Stimulated activated CD8-positive, alpha-beta memory T cell treated with anti-CD3 and anti-CD28 coated beads, Interleukin-12 subunit alpha, Interleukin-12 subunit beta, amount 100 ng/mL, for 24 hours (primary cell): ENCODE data around the gene AJM1.
A peak's percentile ranks its signal among the peaks of the same experiment; 100 is the strongest.
"Not testable (repeated sequence)": the region's sequence is repeated elsewhere in the genome, so short reads cannot be mapped to it uniquely, and the experiment has no call there.

Source experiments
- DNase-seq: peaks from one replicate; pipeline ENCODE4 v3.0.0-alpha.2; 2020; ENCODE audit errors: extremely low read depth

The AJM1 gene

GRCh38 chr9:136869611-136870010 is 27.3 kb downstream of the AJM1 start:
- not testable (repeated sequence) for DNase-seq

DNA sequence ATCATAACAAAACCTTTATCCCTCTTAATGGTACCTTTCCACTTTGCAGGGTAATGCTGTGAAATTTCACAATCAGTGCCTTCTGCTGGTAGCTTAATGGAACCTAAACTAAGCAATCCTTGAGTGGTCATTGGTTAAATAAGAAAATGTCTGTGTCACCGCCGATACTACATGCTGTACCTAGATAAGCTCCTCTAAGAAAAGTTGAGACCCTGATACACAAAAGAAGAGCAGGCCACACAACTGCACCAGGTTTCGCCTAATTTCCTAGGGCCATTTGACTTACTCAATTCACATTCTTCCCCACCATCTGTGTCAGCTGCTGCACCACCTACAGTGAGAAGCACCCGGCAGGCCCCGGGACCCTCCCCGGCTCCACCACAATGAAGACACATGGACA is 32.9 kb downstream of the AJM1 start:
- DNase-seq, result no peak

- DNase-seq, result no peak
Observed at GRCh38 chr9:136876476-136876875, 34.2 kb downstream of the AJM1 start.

GRCh38 chr9:136880651-136881050 is 38.4 kb downstream of the AJM1 start:
- DNase-seq, result no peak

- DNase-seq, result no peak
Observed at GRCh38 chr9:136881691-136882108, 39.4 kb downstream of the AJM1 start.

DNA sequence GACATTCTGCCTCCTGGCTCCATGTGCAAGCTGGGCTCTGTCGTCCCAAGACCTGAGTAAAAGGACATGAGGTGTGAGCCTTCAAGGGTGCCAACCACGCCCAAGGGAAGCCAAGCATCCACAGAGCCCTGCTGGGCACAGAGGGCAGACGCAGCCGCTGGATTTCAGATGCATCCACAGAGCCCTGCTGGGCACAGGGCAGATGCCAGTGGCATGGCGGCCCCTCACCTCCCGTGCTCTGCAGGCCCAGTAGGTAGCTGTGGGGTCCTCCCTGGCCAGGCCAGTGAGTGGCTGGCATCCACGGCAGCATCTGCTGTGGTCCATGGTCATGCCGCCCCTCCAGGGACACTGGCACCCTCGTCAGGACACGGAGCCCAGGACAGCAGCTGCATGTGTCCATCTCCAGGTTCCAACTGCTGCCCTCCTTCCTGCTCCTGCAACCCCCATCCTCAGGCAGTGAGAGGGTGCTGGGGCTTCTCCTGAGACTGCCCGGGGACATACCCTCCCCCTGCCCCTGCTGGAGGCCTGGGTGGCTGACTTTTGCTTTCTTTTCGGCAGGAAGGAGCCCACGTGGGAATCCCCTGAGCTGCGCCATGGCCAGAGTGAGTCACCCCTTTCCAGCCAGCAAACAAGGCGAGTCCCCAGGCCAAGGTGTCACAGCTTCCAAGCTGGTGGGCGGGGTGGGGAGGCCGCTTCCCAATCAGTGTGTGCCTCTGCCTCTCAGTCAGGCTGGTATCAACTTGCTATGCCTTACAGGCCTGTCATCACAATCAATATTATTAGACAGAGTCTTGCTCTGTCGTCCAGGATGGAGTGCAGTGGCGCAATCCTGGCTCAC is 40.0 kb downstream of the AJM1 start:
- peak; percentile 82 for DNase-seq

DNA sequence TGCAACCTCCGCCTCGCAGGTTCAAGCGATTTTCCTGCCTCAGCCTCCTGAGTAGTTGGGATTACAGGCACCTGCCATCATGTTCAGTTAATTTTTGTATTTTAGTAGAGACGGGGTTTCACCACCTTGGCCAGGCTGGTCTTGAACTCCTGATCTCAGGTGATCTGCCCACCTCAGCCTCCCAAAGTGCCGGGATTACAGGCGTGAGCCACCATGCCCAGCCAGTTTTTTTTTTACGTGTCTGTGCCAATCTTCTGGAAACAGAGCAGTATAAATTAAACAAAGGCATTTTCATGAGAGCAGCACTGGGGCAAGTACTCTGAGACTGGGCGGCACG is 40.6 kb downstream of the AJM1 start:
- DNase-seq, result not testable (repeated sequence)

DNA sequence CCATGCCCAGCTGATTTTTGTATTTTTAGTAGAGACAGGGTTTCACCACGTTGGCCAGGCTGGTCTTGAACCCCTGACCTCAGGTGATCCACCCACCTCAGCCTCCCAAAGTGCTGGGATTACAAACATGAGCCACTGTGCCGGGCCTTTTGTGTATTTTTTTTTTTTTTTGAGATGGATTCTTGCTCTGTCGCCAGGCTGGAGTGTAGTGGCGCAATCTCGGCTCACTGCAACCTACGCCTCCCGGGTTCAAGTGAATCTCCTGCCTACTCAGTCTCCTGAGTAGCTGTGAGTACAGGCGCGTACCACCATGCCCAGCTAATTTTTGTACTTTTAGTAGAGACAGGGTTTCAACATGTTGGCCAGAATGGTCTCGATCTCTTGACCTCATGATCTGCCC is 41.4 kb downstream of the AJM1 start:
- DNase-seq, result not testable (repeated sequence)

DNA sequence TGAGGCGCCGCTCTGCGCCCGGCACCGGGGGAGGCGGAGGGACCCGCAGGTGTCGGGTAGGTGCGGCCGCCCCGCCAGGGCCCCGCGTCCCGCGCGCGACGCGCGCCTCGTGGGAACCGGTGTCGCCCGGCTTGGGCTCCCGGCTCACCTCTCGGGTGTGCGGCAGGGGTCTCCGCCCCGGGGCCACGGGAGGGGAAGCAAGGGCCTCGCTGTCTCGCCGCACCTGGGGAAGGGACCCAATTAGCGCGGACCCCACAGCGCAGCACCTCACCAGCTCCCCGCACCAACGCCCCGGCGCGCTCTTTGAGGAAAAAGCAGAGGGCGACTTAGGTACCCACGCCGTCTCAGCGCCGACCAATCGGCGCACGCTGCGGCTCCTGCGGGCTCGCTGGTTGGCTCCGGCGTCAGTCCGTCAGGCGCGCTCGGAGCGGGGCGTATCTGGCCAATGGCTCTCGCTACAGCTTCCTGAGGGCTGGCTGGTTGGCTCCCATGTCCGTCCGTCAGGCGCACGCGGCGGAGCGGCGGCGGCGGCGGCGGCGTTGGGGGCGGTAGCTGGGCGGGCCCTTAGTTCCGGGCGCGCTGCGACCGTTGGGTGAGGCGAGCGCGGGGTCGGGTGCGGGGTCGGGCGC is 43.8 kb downstream of the AJM1 start, which contains the start of gene TRAF2:
TSS of gene TRAF2 (plus strand) at position 567 of the 629 bp plus-strand sequence. CDS start 12,225 bp downstream, outside the sequence.
- peak; percentile 86 for DNase-seq

- DNase-seq, result no peak
Observed at GRCh38 chr9:136886610-136887597, 44.6 kb downstream of the AJM1 start.

- DNase-seq, result no peak
Observed at GRCh38 chr9:136888454-136888853, 46.2 kb downstream of the AJM1 start.

DNA sequence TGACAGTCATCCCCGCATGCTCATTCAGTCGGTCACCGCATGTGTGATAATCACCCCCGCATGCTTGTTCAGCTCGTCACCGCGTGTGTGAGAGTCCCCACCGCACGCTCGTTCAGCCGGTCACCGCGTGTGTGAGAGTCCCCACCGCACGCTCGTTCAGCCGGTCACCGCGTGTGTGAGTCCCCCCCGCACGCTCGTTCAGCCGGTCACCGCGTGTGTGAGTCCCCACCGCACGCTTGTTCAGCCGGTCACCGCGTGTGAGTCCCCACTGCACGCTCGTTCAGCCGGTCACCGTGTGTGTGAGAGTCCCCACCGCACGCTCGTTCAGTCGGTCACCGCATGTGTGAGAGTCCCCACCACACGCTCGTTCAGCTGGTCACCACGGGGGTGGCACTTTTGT is 47.6 kb downstream of the AJM1 start:
- DNase-seq, result no peak

DNA sequence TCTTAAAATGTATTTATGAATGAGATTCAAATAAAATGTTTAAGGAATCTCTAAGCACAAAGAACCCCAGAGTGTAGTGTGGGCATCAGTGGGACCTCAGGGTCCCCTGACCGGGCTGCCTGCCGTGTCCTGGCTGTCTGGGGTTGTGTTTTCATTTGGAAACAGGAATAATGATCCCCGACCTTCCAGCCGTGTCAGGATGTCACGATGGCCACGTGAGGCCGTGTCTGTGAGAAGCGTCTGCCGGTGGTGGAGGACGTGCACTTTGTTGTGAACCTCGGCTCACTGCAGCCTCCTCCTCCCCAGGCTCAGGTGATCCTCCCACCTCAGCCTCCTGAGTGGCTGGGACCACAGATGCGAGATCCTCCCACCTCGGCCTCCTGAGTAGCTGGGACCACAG is 48.4 kb downstream of the AJM1 start:
- DNase-seq, result no peak
